Rectal smooth muscle tissue (tissue), 1 donor: ENCODE measurements around the gene ADGRA1.

ENCODE experiments used
- H3K27ac ChIP-seq: one replicate; pipeline ENCODE4 v1.7.0; 2013; ENCODE audit warnings: low read depth, low read length, inconsistent platforms
- H3K27me3 ChIP-seq: one replicate; pipeline ENCODE4 v1.7.0; 2013; ENCODE audit warnings: low read length; ENCODE audit not compliant: control insufficient read depth, insufficient read depth
- H3K36me3 ChIP-seq: one replicate; pipeline ENCODE4 v1.7.0; 2013; ENCODE audit warnings: low read length; ENCODE audit not compliant: control insufficient read depth, insufficient read depth
- H3K4me1 ChIP-seq: one replicate; pipeline ENCODE4 v1.7.0; 2013; ENCODE audit warnings: low read length; ENCODE audit not compliant: control insufficient read depth, insufficient read depth
- H3K4me3 ChIP-seq: one replicate; pipeline ENCODE4 v1.7.0; 2013; ENCODE audit warnings: low read length
- H3K9ac ChIP-seq: one replicate; pipeline ENCODE4 v1.7.0; 2013; ENCODE audit warnings: low read length

The ADGRA1 gene

DNA sequence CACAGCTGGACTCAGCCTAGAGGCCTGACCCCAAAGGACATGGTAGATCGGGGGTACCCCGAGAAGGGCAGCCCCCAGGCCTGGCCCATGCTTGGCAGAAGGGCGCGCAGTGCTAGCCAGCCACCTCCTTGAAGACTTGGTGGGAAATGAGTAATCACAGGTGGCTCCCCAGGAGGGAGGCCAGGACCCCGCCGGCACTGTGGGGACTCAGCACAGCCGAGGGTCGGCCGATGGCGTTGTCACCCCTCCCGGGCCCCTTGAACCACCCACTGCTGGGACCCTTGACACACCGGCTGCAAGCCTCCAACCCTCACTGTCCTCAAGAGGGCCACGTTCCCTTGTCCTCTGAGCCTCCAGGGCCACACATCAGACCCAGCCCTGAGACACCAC lies 27.7 kb downstream of the ADGRA1 start:
- Histone ChIP-seq H3K36me3 (no peaks in the 10 kb centered on the region), H3K4me1 (no peaks in the 10 kb centered on the region), H3K4me3 (no peak overlapping the region), H3K27me3 (peaks cover 3% of the 10 kb centered on the region), H3K27ac (no peak overlapping the region), H3K9ac (no peak overlapping the region)

DNA sequence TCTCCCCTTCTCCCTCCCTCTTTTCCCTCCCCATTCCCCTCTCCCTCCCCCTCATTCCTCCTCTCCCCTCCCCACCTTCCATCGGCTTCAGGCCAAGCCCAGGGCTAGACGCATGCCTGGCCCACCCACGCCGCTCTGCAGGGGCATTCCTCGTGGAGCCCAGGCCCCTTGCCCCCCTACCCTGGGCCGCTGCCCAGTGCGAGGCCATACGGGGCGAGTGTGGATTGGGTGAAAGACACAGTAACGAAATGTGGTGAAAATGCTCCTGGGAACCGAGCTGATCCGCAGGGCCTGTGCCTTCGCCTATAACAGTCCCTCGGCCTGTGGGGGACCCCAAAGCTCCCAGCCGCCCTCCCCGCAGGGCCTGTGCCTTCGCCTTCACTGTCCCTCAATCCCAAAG lies 28.3 kb downstream of the ADGRA1 start:
- H3K4me3 ChIP-seq = no peak overlapping the region
- no peak overlapping the region for H3K27ac ChIP-seq
- H3K4me1 ChIP-seq = no peaks in the 10 kb centered on the region
- peaks cover 3% of the 10 kb centered on the region for H3K27me3 ChIP-seq
- H3K36me3 ChIP-seq = no peaks in the 10 kb centered on the region
- H3K9ac ChIP-seq = no peak overlapping the region

DNA sequence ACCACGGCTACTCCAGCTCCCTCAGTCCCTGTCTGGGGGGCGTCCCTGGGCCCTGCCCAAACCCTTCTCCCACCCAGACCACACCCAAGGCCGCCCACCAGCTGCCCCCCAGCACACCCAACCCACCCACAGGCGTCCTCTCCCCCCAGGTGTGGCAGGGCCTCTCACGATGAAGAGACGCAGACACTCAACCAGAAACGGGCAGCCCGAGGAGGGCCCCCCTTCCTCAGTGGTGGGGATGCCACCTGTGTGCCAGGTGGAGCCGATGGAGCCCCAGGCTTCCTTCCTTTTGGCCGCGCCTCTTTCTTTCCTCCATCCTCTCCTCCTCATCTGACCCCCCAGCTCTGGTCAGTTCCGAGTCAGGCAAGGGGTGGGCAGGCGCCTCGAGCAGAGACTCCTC lies 28.7 kb downstream of the ADGRA1 start:
- no peaks in the 10 kb centered on the region for H3K4me1 ChIP-seq
- H3K9ac ChIP-seq = no peak overlapping the region
- no peak overlapping the region for H3K27ac ChIP-seq
- H3K4me3 ChIP-seq = no peak overlapping the region
- H3K36me3 ChIP-seq = no peaks in the 10 kb centered on the region
- peaks cover 2% of the 10 kb centered on the region for H3K27me3 ChIP-seq

DNA sequence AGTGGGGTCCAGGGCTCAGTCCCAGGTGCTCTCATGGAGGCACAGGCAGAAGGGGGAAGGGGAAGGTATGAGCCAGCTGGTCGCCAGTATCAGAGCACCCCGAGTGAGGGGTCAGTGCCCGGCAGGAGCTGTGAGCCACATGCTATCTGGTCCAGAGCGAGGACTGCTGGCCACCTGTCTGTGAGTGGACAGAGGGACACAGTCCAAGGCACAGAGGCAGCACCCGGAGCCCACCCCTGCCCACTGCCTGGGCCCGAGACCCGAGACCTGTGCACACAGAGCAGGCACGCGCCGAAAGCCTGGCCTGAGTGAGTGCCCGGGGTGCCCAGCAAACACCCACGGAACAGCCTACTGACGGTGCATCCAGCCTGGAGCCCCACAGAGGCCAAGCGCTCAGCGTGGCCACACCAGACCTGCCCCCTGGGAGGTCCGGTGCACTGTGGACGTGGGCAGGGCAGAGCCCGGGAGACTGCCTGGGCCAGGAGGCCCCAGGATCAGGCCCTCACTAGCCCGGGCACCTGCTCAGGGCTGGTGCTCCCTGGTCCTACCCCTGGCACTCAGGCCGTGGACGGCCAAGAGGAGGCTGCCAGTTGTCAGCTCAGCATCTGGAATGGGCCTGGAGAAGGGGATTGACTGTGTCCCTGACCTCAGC lies 29.4 kb downstream of the ADGRA1 start:
- Histone ChIP-seq H3K27ac (no peak overlapping the region), H3K36me3 (no peaks in the 10 kb centered on the region), H3K4me3 (no peak overlapping the region), H3K4me1 (no peaks in the 10 kb centered on the region), H3K9ac (no peak overlapping the region), H3K27me3 (no peaks in the 10 kb centered on the region)

DNA sequence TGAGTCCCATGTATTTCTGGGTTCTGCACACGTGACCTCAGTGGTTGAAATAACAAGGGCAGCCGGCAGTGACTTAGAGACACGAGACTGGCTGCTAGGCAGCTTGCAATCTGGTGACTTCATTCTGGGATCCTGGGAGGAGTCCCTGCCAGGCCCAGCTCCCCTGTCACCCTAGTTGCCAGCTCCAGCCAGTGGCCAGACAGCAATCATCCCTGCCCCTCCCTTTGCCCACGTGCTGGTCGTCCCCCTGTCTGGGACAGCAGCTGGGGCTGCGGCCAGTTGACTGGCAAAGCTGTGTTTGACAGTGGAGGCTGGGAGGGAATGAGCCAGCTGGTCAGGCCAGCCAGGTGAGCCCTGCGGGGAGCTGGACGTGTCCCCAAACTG lies 30.0 kb downstream of the ADGRA1 start:
- H3K36me3 ChIP-seq = no peaks in the 10 kb centered on the region
- no peaks in the 10 kb centered on the region for H3K4me1 ChIP-seq
- no peaks in the 10 kb centered on the region for H3K27me3 ChIP-seq
- H3K27ac ChIP-seq = no peak overlapping the region
- H3K4me3 ChIP-seq = no peak overlapping the region
- H3K9ac ChIP-seq = no peak overlapping the region

DNA sequence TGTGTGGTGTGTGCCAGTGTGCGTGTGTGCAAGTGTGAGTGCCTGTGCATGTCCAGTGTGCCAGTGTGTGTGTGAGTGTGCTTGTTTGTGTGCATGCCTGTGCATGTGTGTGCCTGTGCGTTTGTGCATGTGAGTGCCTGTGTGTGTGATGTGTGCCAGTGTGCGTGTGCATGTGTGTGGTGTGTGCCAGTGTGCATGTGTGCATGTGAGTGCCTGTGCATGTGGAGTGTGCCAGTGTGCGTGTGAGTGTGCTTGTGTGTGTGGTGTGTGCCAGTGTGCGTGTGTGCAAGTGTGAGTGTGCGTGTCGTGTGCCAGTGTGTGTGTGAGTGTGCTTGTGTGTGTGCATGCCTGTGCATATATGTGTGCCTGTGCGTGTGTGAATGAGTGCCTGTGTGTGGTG lies 33.8 kb downstream of the ADGRA1 start:
- H3K4me1 ChIP-seq = no peaks in the 10 kb centered on the region

DNA sequence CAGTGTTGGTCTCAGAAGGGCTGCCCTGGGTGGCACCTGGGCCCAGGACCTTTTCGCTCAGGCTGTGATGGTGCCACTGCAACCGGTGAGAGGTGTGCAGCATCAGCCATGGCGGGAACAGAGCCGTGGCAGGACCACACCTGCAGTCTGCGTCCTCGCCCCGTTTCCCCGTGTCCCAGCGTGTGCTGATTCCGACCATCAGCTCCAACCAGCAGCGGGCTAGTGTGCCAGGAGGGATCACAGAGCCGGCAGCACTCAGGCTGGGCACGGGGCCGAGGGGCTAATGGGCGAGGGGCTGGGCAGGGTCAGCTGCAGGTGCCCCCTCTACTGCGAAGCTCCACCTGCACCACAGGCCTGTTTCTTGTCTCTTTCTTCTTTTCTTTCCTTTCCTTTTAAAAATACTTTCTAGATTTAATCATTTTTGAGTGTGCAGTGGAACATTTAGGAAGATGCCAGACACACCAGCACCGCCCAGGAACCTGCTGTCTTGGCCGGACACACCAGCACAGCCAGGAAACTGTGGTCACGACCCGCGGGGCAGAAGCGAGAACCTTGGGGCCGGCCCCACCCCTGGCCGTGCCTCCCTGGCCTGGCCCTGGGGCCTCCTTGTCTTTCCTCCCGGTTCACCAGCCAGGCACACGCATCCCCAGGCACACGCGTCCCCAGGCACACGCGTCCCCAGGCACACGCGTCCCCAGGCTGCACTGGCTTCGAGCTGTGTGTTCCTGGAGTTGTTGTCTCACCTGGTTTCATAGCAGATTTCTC lies 34.6 kb downstream of the ADGRA1 start:
- peaks cover 2% of the 10 kb centered on the region for H3K27me3 ChIP-seq
- no peak overlapping the region for H3K4me3 ChIP-seq
- H3K36me3 ChIP-seq = no peaks in the 10 kb centered on the region

More for the DNA sequence above, 33.8 kb downstream of the ADGRA1 start:
- H3K36me3 ChIP-seq = no peaks in the 10 kb centered on the region
- H3K4me3 ChIP-seq = no peak overlapping the region
- no peak overlapping the region for H3K9ac ChIP-seq
- H3K27me3 ChIP-seq = peaks cover 2% of the 10 kb centered on the region
- H3K27ac ChIP-seq = no peak overlapping the region

DNA sequence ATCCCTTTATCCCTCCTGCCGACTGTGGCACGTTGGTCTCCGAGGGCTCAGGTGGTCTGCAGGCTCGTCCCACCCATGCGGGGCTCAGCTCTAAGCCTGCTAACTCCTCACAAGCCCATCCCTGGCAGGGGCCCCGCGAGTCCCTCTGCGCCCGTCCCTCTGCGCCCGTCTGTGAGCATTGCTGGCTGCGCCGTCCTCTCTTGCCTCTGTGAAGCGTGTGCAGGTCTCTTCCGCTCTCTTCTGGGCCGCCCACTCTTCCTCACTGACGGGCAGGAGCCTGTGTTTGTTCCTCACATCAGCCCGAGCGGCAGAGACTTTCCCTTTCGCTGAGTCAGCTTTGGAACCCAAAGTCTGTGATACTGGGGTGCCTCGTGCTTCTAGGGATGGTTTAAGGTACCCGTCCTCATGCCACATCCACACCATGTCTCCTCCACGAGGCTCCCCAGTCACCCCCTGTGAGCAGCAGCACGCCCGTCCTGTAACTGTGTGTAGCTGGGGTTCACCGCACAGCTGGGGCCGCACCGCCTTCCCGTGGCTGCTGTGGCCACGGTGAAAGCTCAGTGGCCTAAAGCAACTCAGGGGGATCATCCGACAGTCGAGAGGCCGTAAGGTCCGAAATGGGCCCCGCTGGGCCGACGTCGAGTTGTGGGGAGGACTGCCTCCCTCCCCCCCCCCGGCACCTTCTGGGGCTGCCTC lies 35.5 kb downstream of the ADGRA1 start:
- Histone ChIP-seq H3K4me1 (no peaks in the 10 kb centered on the region), H3K9ac (no peak overlapping the region), H3K27ac (no peak overlapping the region), H3K36me3 (no peaks in the 10 kb centered on the region), H3K27me3 (peaks cover 2% of the 10 kb centered on the region), H3K4me3 (no peak overlapping the region)

More for the DNA sequence above, 34.6 kb downstream of the ADGRA1 start:
- no peak overlapping the region for H3K27ac ChIP-seq
- no peaks in the 10 kb centered on the region for H3K4me1 ChIP-seq
- no peak overlapping the region for H3K9ac ChIP-seq

DNA sequence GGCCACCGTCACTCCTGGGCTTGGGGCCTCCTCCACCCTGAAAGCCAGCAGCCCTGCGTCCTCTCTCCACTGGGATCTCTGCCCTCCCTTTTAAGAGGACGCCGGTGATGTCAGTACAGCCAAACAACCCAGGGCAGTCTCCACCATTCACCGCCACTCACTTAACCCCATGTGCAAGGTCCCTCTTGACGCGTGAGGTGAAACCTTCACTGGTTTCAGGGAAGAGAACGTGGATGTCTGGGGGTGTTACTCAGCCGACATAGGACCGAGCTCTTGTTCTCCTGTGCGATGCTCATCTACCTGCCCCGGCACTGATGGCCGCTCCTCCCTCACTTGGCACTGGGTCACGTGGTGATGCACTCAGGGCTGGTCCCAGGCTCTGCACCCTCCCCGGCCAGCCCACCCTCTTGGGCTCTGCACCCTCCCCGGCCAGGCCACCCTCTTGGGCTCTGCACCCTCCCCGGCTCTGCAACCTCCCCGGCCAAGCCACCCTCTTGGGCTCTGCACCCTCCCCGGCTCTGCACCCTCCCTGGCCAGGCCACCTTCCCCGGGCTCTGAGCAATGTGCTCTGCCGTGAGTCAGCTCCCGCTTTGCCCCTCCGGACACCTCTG lies 36.1 kb downstream of the ADGRA1 start:
- no peak overlapping the region for H3K9ac ChIP-seq
- peaks cover 2% of the 10 kb centered on the region for H3K27me3 ChIP-seq
- no peaks in the 10 kb centered on the region for H3K4me1 ChIP-seq
- H3K36me3 ChIP-seq = no peaks in the 10 kb centered on the region
- no peak overlapping the region for H3K27ac ChIP-seq
- H3K4me3 ChIP-seq = no peak overlapping the region

DNA sequence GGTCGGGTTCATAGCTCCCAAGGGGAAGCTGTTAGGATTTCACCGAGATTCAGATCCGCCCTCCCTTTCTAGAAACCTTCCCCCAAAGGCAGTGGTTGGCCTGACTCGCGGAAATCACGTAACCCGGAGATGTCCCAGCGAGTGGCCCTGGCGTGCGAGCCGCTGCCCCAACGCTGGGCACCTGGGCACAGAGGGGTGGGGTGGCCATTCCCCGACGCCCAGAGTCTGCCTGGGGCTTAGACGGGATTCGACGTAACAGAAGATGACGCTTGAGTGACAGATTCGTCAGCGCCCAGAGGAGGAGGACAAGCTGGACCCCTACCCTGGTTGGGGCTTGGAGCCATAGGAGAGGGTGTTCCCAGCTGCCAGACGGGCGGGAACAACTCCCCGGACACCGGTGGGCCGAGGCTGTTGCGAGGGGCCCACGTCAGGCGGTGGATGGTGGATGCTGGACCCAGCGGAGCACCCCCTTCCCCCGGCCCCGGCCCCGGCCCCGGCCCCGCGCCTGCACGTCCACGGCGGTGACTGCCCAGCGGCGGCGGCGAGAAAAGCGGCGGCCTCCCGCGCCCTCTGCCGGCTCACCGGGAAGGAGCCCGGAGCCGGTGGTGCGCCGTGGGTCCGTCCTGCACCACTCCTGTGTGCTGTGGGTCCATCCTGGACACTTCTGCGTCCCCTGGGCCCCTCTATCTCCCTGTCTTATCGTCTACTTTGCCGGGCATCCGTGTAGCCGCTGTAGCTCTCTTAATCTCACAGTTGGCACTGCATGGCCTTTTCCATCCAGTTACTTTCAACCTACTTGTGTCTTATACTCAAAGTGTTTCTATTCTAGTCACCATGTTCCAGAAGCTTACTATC lies 36.9 kb downstream of the ADGRA1 start:
- Histone ChIP-seq H3K4me1 (no peaks in the 10 kb centered on the region), H3K4me3 (no peak overlapping the region), H3K27ac (no peak overlapping the region), H3K27me3 (peaks cover 2% of the 10 kb centered on the region), H3K9ac (no peak overlapping the region), H3K36me3 (no peaks in the 10 kb centered on the region)

DNA sequence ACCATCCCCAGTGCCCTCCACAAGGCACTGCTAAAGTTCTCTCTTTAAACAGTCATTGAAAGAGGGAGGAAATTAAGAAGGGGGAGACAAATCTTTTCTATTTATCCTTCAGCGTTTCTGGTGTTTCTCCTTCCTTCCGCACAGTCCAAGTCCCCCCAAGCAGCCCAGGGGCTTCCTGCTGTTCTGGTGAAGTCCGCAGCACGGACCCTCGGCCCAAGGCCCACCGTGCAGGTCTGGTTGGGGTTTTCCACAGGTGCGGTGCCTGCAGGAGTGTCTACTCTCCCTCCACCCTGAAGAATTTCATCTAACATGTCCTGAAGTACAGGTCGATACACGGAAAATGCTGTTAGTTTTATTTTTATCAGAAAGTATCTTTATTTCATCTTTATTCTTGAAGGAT lies 38.2 kb downstream of the ADGRA1 start:
- Histone ChIP-seq H3K27ac (no peak overlapping the region), H3K36me3 (no peaks in the 10 kb centered on the region), H3K9ac (no peak overlapping the region), H3K4me3 (no peak overlapping the region), H3K27me3 (peaks cover 2% of the 10 kb centered on the region), H3K4me1 (no peaks in the 10 kb centered on the region)
